Central memory CD8-positive, alpha-beta T cell (primary cell): Measurements from ENCODE around the gene ARPIN.
"Not testable (repeated sequence)": the region's sequence is repeated elsewhere in the genome, so short reads cannot be mapped to it uniquely, and the experiment has no call there.

Experiments
- ATAC-seq: fragments of 150-1000 bp; cut with Tn5 transposase; replicated peaks from 2 replicates; pipeline ENCODE4 v1.10.0; 2022; ENCODE audit warnings: mild to moderate bottlenecking, moderate FRiP score, moderate number of reproducible peaks; ENCODE audit not compliant: poor library complexity, severe bottlenecking; ENCODE audit errors: extremely low read depth
- DNase-seq, 2 donors: peaks; one replicate each; pipeline ENCODE4 v3.0.0; 2021; ENCODE audit warnings: low spot score in 2 of 2
- H3K27ac Mint-ChIP-seq: one replicate; pipeline ENCODE4 v1.8.0; 2022; ENCODE audit warnings: low read depth, mild to moderate bottlenecking, moderate library complexity, mixed read lengths
- H3K27me3 Mint-ChIP-seq: one replicate; pipeline ENCODE4 v1.8.0; 2022; ENCODE audit warnings: mixed read lengths
- H3K36me3 Mint-ChIP-seq: one replicate; pipeline ENCODE4 v1.8.0; 2022; ENCODE audit warnings: mild to moderate bottlenecking, moderate library complexity, mixed read lengths; ENCODE audit not compliant: insufficient read depth
- H3K4me1 Mint-ChIP-seq: one replicate; pipeline ENCODE4 v1.8.0; 2022; ENCODE audit warnings: mixed read lengths
- H3K4me3 Mint-ChIP-seq: one replicate; pipeline ENCODE4 v1.8.0; 2022; ENCODE audit warnings: mild to moderate bottlenecking, moderate library complexity, mixed read lengths
- H3K9me3 Mint-ChIP-seq: one replicate; pipeline ENCODE4 v1.8.0; 2022; ENCODE audit warnings: mixed read lengths

Gene ARPIN

DNA sequence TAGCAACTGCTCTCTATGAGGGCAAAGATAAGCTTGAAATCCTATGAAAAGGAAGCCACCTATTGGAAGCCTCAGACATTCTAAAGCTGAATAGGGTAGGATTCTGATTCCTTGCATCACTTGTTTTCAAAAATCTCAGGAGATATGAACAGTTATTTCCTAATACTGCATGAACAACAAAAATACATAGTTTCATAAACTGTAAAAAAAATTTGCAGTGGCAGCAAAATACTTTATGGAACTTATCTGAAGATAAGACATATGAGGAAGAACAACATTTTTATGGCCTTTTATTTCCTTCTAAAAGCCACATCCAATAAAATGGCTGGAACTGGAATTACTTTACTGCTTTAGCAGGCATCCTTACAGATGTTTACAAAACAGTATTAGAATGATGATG lies 48.8 kb downstream of the ARPIN start:
- ATAC-seq (no peak), DNase-seq (no peak)
- peaks cover 15% of the 10 kb centered on the region for H3K36me3 Mint-ChIP-seq
- no peak overlapping the region for H3K27ac Mint-ChIP-seq
- no peaks in the 10 kb centered on the region for H3K9me3 Mint-ChIP-seq
- no peak overlapping the region for H3K4me3 Mint-ChIP-seq
- no peaks in the 10 kb centered on the region for H3K27me3 Mint-ChIP-seq
- no peaks in the 10 kb centered on the region for H3K4me1 Mint-ChIP-seq

DNA sequence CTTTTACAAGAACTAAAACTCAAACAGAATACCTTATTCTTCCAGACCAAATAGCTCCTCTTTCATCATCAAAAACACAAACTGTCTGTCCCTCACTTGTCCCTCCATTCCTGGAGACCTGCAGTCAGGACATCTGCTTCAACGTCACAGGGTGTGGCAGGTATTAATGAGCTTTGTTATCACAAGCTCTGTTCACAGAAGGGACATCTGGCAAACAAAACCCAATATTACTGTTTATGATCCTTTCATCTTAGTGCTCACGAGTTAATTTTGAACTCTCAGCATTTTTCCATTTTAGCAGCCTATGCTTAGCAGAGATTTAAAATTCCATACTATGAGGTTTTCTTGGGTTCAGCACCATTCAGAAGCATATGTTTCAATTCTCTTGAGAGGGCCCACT lies 51.9 kb downstream of the ARPIN start:
- no peak overlapping the region for H3K4me3 Mint-ChIP-seq
- no peak overlapping the region for H3K27ac Mint-ChIP-seq
- H3K9me3 Mint-ChIP-seq: no peaks in the 10 kb centered on the region
- no peaks in the 10 kb centered on the region for H3K4me1 Mint-ChIP-seq
- peaks cover 20% of the 10 kb centered on the region for H3K36me3 Mint-ChIP-seq
- no peak for ATAC-seq
- H3K27me3 Mint-ChIP-seq: no peaks in the 10 kb centered on the region
- DNase-seq: no peak

DNA sequence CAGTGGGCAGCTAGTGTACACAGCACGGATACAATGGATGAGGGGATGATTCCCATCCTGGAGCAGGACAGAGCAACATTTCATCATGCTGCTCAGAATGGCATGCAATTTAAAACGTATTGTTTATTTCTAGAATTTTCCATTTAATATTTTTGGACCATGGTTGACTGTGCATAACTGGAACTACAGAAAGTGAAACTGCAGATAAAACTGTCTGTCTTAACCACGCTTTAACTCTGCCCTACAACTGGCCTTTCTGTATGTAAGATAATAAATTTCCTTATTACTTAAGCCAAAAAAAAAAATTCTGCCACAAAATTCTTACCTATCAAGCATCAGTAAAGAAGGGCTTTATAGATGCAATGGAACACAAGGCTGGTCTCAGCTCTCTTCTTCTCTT lies 52.3 kb downstream of the ARPIN start:
- Mint-ChIP-seq H3K36me3 (peaks cover 20% of the 10 kb centered on the region), H3K27ac (no peak overlapping the region), H3K27me3 (no peaks in the 10 kb centered on the region), H3K4me3 (no peak overlapping the region), H3K4me1 (no peaks in the 10 kb centered on the region), H3K9me3 (no peaks in the 10 kb centered on the region)
- no peak for DNase-seq
- no peak for ATAC-seq

DNA sequence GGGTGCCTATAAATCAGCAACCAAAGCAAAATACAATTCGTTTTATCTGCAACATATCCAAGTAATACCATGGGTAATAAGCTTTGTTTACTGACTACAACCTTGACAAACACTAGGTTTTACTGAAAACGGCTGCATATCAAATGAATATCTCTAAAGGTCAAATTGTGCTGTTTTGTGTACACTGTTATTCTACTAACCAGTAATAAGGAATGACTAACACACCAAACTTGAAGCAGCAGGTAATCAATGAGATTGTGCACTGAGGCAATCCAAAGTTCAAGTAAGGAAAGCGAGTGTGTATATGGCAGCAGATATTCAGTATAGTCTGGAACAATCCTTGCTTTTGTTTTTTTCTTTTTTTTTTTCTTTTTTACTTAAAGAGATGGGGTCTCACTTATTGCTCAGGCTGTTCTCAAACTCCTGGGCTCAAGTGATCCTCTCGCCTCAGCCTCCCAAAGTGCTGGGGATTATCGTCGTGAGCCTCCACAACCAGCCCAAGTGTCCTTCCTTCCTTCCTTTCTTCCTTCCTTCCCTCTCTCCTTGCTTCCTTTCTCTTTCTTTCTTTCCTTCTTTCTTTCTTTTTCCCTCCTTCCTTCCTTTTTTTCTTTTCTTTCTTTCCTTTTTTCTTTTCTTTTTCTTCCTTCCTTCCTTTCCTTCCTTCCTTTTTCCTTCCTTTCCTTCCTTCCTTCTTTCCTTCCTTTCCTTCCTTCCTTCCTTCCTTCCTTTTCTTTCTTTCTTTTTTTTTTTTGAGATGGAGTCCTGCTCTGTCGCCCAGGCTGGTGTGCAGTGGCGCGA lies 53.9 kb downstream of the ARPIN start:
- ATAC-seq: no peak
- peak overlapping the region; percentile 86 for H3K27ac Mint-ChIP-seq
- H3K4me3 Mint-ChIP-seq: no peak overlapping the region
- DNase-seq: no peak
- no peaks in the 10 kb centered on the region for H3K4me1 Mint-ChIP-seq
- peaks cover 20% of the 10 kb centered on the region for H3K36me3 Mint-ChIP-seq
- no peaks in the 10 kb centered on the region for H3K9me3 Mint-ChIP-seq
- no peaks in the 10 kb centered on the region for H3K27me3 Mint-ChIP-seq

DNA sequence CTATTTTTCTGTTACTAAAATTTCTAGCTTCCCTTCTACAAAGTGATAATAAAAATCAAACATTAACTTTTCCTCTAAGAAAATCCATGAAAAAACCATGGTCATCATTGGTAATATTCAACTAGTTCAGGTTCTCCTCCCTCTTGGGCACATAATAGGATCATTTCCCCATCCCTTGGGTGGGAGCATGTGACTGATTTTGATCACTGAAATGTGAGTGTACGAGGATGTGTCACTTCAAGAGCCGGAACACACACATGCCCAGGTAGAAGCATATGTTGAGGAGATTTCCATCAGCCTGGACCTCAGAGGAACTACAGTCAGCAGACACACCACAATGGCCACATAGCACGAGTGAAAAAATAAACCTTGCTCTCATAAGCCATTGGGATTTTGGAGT lies 55.1 kb downstream of the ARPIN start:
- H3K4me3 Mint-ChIP-seq: no peak overlapping the region
- no peak for ATAC-seq
- H3K4me1 Mint-ChIP-seq: no peaks in the 10 kb centered on the region
- no peak overlapping the region for H3K27ac Mint-ChIP-seq
- H3K36me3 Mint-ChIP-seq: peaks cover 21% of the 10 kb centered on the region
- no peaks in the 10 kb centered on the region for H3K9me3 Mint-ChIP-seq
- no peak for DNase-seq
- H3K27me3 Mint-ChIP-seq: no peaks in the 10 kb centered on the region

DNA sequence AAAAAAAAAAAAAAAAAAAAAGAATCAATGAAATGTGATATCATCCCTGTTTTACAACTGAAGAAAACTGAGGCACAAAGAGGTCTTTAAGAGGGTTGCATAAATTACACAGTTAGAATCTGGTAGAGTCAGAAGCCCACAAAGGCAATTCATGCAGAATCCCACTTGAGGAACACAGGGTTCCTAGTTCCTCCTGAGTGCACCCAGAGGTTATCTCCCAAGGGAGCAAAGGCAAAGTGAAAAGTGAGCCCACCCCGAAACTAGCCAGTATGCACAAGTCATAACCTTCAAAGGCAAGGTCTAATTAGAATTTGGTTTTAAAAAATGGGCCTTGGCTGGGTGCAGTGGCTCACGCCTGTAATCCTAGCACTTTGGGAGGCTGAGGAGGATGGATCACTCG lies 56.8 kb downstream of the ARPIN start:
- ATAC-seq: no peak
- Mint-ChIP-seq H3K4me3 (no peak overlapping the region), H3K27ac (no peak overlapping the region), H3K4me1 (no peaks in the 10 kb centered on the region), H3K27me3 (no peaks in the 10 kb centered on the region), H3K9me3 (no peaks in the 10 kb centered on the region), H3K36me3 (peaks cover 25% of the 10 kb centered on the region)
- no peak for DNase-seq

DNA sequence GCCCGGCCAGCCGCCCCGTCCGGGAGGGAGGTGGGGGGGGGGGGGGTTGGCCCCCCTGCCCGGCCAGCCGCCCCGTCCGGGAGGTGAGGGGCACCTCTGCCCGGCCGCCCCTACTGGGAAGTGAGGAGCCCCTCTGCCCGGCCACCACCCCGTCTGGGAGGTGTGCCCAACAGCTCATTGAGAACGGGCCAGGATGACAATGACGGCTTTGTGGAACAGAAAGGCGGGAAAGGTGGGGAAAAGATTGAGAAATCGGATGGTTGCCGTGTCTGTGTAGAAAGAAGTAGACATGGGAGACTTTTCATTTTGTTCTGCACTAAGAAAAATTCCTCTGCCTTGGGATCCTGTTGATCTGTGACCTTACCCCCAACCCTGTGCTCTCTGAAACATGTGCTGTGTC lies 57.9 kb downstream of the ARPIN start:
- not testable (repeated sequence) for H3K9me3 Mint-ChIP-seq, ATAC-seq, H3K4me3 Mint-ChIP-seq, H3K27ac Mint-ChIP-seq, H3K27me3 Mint-ChIP-seq, H3K4me1 Mint-ChIP-seq, DNase-seq
- peaks cover 19% of the 10 kb centered on the region for H3K36me3 Mint-ChIP-seq

DNA sequence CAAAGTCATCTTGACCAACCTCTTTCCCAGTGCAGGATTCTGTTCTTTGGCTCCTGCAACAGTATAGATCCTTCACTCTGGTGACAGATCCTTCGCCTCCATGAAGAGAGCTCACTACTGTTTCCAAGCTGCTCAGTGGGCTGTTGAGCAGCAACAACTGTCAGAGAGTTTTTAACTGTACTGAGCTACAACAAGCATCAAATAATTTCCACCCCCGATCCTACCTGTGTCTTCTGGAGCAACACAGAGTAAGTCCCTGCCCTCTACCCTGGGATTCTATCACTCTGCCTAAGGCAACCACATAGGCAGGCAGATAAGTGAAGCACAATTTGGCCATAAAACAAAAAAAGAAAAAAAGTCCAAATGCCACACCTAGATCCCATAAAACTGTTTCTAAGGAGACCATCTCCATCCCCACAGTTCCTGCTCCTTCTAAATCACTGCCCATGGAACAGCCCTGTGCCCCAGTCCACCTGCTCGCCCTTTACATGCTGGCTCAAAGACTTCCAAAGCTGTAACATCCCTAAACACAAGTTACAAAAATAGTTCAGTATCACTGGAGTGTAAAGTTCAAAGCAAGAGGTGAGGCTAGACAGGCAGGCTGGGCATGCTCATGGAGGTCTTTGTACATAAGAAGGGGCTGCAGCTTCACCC lies 60.3 kb downstream of the ARPIN start:
- H3K27me3 Mint-ChIP-seq: no peaks in the 10 kb centered on the region
- H3K4me1 Mint-ChIP-seq: no peaks in the 10 kb centered on the region
- H3K36me3 Mint-ChIP-seq: peaks cover 16% of the 10 kb centered on the region
- no peaks in the 10 kb centered on the region for H3K9me3 Mint-ChIP-seq
- ATAC-seq (no peak), DNase-seq (no peak)
- peak overlapping the region; percentile 41 for H3K27ac Mint-ChIP-seq
- no peak overlapping the region for H3K4me3 Mint-ChIP-seq

DNA sequence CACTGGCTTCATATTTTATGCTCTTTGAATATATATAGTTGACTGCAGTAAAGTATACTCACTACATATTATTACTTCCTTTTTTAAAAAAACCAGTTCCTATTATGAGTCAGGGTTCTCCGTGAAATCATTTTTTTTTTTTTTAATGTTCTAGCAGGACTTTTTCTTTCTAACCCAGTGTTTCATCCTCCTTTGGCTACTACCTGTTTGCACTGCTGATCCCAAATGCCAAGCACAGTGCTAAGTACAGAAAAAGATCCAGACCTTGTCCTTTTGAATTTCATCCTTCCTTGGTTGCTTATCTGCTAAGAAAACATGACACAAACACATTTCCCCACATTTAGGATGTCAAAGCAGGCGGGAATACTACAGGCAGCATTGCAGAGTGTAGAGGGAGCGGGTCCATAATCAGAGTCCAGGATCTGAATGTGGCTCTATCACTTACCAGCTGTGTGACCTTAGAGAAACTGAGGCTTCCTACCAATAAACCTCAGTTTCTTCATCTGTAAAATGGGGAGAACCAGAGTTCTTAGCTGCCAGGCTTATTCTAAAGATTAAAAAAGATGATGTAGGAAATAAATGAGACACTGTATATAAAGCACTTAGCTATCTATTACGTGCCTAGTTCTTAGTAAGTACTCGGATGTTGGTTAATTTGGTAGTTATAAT lies 60.9 kb downstream of the ARPIN start:
- Mint-ChIP-seq H3K27ac (no peak overlapping the region), H3K36me3 (peaks cover 16% of the 10 kb centered on the region), H3K27me3 (no peaks in the 10 kb centered on the region), H3K9me3 (no peaks in the 10 kb centered on the region), H3K4me1 (no peaks in the 10 kb centered on the region), H3K4me3 (no peak overlapping the region)
- DNase-seq (no peak), ATAC-seq (no peak)

DNA sequence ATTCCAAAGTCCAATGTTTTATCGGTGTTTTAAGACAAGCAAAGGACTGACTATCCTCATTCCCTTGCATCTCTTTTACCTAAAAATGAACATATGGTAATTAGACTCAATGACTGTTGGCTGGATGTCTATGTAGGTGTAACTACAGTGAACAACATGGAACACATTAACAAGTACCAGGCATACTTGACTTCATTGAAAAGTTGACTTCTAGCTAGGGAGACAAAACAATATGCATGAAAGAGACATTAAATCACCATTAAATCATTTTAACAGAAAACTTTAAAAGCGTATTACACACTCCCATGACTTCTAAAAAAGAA lies 63.8 kb downstream of the ARPIN start:
- Mint-ChIP-seq H3K27ac (peak overlapping the region; percentile 23), H3K36me3 (peaks cover 25% of the 10 kb centered on the region), H3K4me3 (no peak overlapping the region), H3K4me1 (no peaks in the 10 kb centered on the region), H3K27me3 (no peaks in the 10 kb centered on the region), H3K9me3 (no peaks in the 10 kb centered on the region)
- ATAC-seq: no peak
- no peak for DNase-seq

DNA sequence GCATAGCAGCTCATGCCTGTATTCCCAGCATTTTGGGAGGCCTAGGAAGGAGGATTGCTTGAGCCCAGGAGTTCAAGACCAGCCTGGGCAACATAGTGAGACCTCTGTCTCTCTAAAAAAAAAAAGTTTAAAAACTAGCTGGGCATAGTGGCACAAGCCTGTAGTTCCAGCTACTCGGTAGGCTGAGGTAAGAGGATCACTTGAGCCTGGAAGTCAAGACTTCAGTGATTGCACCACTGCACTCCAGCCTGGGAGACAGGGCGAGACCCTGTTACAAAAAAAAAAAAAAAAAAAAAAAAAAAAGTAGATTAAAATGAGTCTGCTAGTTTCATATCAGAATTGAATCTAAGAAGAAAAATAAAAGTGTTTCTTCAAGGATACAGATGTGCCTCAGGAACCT lies 65.7 kb downstream of the ARPIN start:
- H3K36me3 Mint-ChIP-seq: peaks cover 21% of the 10 kb centered on the region
- no peaks in the 10 kb centered on the region for H3K4me1 Mint-ChIP-seq
- no peaks in the 10 kb centered on the region for H3K9me3 Mint-ChIP-seq
- DNase-seq: no peak
- ATAC-seq: no peak
- H3K27me3 Mint-ChIP-seq: no peaks in the 10 kb centered on the region
- no peak overlapping the region for H3K4me3 Mint-ChIP-seq
- H3K27ac Mint-ChIP-seq: no peak overlapping the region

DNA sequence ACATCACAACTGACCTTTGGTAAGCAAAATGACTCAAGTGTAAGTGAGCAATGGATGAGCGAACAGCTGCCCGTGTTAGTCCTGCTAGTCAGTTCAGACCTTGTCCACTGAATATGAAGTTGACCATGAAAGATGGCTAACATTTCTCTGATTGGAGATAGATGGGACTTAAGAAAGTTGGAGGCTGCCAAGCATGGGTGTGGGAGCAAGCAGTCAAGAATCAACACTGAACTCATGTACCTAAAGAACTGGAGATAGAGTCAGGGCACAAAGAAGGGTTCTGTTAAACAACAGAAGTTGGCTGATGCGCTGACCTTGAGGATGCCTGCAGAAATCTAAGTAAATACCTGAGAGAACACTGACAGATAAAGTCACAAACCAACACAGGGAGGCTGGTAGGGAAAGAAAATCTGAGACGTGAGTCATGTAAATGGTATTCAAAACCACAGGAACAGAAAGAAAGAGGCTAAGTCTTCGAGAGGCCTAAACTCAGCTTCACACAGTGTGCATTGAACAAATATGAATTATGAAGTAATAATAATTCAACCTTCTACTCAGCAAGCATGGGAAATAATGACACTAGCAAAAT lies 67.4 kb downstream of the ARPIN start:
- H3K36me3 Mint-ChIP-seq: peaks cover 24% of the 10 kb centered on the region

More for the DNA sequence above, 67.4 kb downstream of the ARPIN start:
- ATAC-seq: no peak
- H3K4me3 Mint-ChIP-seq: no peak overlapping the region
- DNase-seq: no peak
- H3K27ac Mint-ChIP-seq: no peak overlapping the region
- no peaks in the 10 kb centered on the region for H3K27me3 Mint-ChIP-seq
- no peaks in the 10 kb centered on the region for H3K9me3 Mint-ChIP-seq
- H3K4me1 Mint-ChIP-seq: no peaks in the 10 kb centered on the region
